Measurements from ENCODE around the gene OR2A5.
"Not testable (repeated sequence)": the region's sequence is repeated elsewhere in the genome, so short reads cannot be mapped to it uniquely, and the experiment has no call there.

OR2A5 gene

DNA sequence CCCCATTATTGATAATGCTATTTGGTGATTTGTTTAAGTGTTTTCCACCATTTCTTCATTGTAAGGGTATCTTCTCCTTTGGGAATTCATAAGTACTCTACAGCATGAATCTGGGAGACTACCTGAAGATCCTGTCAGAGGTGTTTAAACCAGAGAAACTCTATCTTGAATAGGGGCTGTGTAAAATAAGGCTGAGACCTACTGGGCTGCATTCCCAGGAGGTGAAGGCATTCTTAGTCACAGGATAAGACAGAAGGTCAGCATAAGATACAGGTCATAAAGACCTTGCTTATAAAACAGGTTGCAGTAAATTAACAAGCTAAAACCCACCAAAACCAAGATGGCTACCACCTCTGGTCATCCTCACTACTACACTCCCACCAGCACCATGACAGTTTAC, 13.4 kb upstream of the OR2A5 start:
- no peak for DNase-seq

DNA sequence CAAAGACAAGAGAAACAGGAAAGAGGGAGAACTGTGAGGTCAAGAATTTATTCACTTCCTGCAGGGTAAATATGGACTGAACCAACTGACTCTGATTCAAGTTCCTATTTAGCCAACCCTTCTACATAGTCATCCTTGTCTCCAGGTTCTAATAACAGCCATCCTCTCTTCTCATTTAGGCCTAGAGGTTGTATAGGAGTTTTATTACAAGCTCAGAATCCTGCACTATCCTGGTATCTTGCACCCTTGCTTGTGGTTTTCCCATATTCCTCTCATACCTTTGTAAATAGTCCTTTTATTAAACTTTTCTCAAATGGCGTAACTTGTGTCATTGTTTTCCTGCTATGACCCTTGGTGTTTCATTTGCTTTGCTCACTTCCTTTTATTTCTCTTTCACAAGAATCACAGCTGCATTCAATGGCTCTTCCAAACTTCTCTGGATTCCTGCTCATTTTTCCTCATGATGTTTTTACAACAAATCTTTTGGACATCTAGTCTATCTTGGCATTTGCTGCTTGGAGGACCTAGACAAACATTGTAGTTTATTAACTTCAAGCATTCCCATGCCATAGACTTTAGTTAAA, 12.4 kb upstream of the OR2A5 start:
- no peak for DNase-seq

DNA sequence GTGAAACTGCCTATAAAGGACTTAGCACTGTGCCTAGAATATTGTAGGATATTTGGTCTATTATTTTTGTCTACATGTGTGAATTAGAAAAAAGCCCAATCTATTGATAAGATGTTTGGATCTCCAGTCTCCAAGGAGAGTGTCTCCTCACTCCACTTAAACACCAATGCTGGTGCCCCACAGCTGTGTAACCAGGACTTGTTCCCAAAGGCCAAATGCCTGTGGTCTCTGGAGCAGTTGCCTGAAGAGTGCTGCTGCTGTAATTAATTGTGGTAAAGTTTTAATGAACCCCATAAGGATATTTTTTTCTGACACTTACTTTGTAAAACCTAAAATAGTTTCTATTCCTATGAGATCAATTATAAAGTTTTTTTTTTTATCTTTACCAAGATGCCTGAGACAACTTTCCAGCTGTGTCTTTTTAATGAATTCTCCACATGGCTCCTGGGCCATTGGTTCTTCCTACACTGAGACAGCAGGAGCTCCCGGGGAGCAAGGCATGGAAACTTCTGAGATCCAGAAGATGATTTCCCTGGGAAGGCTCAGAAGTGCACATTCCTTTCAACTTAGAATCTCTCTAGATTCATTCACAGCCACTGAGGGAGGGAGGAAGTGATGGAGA, 11.2 kb upstream of the OR2A5 start:
- no peak for DNase-seq

DNA sequence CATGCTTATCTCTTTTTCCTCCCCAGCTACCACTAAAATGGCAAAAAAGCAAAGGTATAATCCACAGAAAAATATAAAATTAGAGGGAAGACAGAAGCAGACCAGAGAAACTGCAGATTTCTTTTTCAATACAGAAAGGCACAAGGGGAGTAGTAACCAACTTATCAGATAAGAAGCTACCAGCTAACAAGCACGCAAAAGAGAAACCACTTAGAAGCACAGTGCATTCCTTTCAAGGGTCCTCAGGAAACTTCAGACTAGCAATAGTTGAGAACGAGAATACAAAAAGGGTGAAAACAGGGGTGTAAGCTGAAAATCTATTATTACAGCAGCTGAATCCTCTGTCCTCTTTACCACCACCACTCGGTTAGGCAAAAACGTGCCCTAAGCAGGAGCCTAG, 9.9 kb upstream of the OR2A5 start:
- DNase-seq: no peak

DNA sequence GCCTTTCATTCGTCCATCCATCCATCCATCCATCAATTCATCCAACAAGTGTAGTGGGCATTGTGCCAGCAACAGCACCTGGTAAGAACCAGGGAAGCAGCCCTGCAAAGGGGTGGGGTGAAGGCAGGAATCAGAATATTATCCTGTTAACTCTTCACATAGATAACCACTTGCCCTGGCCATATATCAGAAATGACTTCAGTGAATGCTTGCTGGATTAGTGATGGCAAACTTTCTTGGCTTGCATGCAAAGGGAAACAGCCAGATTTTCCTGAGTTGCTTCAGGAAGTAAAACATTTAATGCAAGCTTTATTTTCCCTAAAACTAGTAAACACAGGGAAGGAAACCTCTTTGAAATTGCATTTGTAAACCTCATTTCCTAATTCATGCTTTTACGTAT, 743 bp downstream of the OR2A5 start:
- peak; percentile 87 for DNase-seq

DNA sequence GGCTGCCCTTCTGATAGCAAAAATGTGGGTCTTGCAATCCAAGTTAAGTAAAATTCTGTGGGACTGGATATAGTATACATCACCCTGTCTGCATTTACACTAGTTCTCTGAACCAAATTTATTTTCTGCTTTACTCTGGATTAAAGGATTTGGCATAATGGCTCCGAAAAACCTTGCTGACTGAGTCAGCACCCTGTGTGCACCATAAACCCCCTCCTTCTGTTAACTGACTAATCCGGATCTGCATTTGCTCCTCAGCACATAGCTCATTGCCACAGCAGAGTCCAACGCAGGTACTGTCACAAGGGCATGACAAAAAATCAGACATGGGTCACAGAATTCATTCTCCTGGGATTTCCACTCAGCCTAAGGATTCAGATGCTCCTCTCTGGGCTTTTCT, 1.3 kb downstream of the OR2A5 start:
- peak; percentile 92 for DNase-seq

DNA sequence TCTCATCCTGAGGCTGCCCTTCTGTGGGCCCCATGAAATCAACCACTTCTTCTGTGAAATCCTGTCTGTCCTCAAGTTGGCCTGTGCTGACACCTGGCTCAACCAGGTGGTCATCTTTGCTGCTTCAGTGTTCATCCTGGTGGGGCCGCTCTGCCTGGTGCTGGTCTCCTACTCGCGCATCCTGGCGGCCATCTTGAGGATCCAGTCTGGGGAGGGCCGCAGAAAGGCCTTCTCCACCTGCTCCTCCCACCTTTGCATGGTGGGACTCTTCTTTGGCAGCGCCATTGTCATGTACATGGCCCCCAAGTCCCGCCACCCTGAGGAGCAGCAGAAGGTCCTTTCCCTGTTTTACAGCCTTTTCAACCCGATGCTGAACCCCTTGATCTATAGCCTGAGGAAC, 2.1 kb downstream of the OR2A5 start:
- not testable (repeated sequence) for DNase-seq

DNA sequence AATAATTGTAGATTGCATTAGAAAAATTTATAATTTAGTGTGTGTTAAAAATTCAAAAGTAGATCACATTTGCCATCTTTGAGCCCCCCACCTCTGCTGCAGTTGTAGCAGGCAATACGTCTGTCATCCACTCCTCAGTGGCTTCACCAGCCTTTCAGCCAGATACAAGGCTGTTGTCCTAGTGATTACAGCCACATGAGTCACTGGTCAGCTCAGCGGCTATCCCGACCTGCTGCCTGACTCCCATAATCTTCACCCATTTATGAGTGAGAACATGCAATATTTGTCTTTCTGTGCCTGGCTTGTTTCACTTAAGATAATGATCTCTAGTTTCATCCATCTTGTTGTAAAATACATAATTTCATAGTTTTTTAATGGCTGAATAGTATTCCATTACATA, 9.2 kb downstream of the OR2A5 start:
- no peak for DNase-seq

DNA sequence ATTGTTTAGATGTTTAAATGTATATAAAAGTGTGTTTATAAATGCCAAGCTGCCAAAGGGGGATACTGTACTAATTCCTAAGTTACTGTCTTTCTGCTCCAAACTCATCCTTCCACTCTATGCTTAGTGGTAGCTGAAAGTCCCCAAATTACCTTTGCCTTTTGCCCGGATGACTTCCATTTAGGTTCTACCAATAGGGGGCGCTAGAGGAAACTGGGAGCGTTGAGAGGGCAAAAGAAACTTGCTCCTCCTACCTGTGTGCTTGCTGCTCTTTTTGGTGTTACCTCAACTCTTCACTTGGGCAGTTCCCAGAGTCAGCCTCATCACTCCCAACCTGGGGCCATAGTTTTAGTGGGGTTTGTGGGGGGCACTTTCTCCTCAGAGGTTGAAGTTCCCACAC, 15.0 kb downstream of the OR2A5 start:
- peak; percentile 4 for DNase-seq

DNA sequence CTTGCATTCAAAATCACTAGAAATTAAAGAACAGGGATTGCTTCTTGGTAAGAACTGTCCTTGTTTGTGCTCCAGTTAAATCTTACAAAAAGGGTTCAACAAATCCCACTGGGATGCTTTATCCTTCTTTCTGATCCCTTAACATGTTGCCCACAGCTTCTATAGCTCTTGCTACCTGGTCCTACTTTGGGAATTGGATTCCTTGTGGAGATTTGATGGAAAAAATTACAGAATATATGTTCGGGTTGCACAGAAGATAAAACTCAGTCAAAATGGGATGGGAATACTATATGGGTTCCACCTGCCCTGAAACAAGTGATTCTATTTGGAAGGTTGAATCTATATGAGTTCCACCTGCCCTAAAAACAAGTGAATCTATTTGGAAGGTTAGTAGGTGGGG, 20.8 kb downstream of the OR2A5 start, which contains the start of gene OR2A25:
Gene OR2A25 (plus strand): TSS at position 301 of the 400 bp plus-strand sequence. CDS start 4,409 bp downstream, outside the sequence.
- DNase-seq: peak; percentile 2

DNA sequence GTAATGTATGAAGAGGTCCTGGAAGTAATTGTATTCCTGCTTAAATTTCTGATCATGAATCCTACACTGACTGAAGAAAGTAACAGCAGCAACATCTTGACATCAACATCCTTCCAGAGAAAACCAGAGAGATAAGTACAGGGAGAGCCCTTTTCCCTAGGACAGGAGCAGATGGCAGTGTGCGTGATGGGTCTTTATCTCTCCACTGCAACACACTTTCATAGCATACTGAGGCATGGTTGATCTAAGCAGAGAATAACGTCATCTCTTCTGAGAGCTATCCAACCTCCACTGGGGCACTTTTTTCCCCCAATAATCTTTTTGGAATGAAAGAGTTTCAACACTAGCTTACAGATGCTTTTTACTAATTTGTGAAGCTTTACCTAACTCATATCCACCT, 21.2 kb downstream of the OR2A5 start:
- DNase-seq: peak; percentile 76

DNA sequence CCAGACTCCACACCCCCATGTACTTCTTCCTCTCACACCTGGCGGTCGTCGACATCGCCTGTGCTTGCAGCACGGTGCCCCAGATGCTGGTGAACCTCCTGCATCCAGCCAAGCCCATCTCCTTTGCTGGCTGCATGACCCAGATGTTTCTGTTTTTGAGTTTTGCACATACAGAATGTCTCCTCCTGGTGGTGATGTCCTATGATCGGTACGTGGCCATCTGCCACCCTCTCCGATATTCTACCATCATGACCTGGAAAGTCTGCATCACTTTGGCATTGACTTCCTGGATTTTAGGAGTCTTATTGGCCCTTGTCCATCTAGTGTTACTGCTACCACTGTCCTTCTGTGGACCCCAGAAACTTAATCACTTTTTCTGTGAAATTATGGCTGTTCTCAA, 25.6 kb downstream of the OR2A5 start:
- DNase-seq: peak; percentile 4

DNA sequence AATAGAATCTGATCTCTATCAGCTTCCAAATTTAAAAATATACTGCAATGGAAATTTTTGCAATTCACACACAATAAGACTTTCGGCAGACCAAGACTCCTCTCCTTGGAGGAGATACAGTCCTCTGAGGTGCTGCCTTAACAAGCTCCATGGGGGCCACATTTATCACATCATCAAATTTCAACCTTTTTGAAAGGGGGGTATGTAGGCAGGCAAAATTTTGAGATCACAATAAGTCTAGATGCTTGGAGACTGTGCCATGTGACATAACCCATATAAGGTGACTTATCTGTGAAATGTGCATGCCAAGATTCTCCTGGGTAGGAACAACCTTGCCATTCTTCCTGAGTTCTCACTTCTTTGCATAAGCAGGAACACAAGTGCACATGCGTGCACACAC, 37.2 kb downstream of the OR2A5 start, which contains the start of gene OR2A12:
Gene OR2A12 (plus strand): TSS at position 301 of the 400 bp plus-strand sequence. CDS start 8,830 bp downstream, outside the sequence.
- DNase-seq: no peak

DNA sequence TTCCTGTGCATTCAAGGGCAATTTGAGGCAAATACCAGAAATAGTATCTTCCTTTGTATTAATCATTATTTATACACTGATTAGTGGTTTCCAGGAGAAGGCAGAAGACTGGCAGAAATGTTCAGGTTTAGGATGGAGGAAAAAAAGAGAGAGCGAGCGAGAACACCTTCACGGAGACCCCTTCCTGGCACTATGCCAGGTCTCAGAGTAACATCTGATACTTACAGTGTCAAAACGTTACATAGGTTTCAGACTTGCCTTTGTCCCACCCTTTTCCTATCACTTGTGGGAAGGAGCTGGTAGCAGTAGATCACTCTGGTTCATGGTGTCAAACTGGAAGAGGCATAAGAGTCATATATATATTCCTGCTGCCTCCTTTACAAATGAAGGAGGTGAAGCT, 38.0 kb downstream of the OR2A5 start:
- DNase-seq: peak; percentile 13

DNA sequence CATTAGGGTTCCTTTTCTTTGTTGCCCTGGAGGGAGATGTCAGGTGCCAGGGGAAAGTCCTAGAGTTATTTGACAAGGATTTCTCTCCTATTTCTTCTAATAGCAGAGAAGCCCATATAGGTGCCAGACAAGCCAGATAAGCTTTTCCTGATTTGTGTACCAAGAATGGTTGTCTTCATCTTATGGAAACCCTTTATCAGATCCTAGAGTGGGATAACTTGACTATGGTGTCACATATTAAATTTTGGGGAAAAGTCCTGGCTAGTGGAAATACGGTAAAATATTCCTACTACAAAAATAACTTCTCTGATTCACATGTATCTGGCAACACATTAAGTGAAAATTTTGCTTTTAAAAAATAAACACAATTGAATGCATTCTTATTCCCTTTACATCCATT, 38.5 kb downstream of the OR2A5 start:
- no peak for DNase-seq

DNA sequence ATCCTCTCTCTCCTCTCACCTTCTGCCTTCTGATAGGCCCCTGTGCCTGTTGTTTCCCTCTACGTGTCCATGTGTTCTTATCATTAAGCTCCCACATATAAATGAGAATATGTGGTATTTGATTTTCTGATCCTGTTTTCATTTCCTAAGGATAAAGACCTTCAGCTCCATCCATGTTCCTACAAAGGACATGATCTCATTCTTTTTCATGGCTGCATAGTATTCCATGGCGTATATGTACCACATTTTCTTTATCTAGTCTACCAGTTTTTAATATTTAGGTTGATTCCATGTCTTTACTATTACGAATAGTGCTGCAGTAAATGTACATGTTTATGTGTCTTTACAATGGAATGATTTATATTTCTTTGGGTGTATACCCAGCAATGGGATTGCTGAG, 41.9 kb downstream of the OR2A5 start:
- DNase-seq: no peak

DNA sequence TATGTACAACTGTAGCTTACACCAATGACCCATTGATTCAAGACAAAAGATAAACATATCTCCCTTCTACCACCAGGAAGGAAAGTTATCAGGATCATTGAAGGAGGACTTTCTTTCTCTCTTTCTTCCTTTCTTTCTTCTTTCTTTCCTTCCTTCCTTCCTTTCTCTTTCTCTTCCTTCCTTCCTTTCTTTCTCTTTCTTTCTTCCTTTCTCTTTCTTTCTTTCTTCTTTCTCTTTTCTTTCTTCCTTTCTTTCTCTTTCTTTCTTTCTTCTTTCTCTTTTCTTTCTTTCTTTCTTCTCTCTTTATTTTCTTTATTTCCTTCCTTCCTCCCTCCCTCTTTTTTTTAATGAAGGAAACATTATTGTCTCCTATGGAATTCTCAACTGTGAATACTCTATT, 50.0 kb downstream of the OR2A5 start:
- DNase-seq: no peak

DNA sequence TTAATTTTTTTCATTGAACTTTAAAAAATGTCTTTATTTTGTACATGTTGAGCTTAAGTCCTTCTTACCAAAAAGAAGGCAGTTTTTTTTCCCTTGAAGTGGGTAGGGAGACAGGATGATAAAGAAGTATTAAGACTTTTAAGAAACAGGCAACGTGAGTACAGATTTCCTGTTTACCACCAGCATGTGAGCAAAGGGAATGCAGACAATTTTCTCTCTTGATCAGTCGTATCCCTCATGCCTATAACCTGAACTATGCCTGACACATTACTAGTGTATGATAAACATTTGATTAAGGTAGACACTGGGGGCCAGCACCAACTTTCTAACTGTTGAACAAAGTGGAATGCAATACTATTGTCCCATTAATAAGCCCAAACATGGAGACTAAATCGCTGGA, 51.9 kb downstream of the OR2A5 start:
- DNase-seq: no peak

DNA sequence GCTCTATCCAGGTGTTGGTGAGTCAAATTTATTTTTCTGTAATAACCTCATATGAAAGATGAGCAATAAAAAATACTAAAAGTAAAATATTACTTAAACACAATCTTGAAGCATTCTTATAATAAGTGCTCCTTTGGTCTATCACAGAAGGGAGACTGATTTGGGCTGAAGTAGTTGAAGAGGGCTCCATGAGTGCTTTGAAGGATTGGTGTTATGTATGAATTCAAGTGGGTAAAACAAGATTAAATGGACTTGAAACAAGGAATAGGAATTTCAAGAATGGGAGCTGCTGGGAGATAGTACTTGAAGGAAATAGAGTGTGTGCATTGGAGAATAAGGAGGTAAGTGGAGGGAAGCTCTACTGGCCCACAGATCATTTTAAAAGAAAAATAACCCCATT, 53.3 kb downstream of the OR2A5 start:
- DNase-seq: no peak

DNA sequence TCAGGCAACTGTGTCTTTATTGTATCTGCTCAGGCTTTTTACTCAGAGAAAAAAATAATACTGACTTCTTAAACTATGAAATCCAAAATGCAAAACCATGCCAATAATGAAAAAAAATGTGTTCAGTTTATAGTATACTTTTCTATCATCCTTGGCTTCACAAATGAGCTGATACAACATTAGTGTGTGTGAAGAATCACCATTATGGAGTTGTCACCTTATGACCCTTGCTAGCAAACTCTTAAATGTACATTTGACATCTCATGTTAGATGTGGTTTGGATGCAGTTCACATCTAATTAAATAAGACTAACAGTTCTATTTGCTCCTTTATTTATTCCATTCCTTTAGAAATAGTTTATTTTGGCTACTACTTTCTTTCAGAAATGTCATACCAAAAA, 56.5 kb downstream of the OR2A5 start:
- no peak for DNase-seq

All from NCI-H82 (cell line).